GM21367 (cell line): ENCODE data around the gene ZNF621.

Source experiments
- ATAC-seq: cut with Tn5 transposase; IDR thresholded peaks from one replicate; pipeline ENCODE4 v1.9.1; 2021; ENCODE audit not compliant: unreplicated experiment

Gene ZNF621

GRCh38 chr3:40524568-40525285 is at the start of gene ZNF621:
Gene ZNF621 (plus strand): TSS chr3:40524960. CDS start chr3:40525841, 881 bp downstream.
- peak; percentile 98 for ATAC-seq

- ATAC-seq = peak; percentile 82
Measured at GRCh38 chr3:40476478-40477470, 48.0 kb upstream of the ZNF621 start, which contains the start of gene ZNF619. Gene ZNF619 (plus strand): TSS chr3:40477122. CDS start chr3:40477980, 858 bp downstream.

GRCh38 chr3:40477666-40478065 is 47.1 kb upstream of the ZNF621 start:
- ATAC-seq = no peak

DNA sequence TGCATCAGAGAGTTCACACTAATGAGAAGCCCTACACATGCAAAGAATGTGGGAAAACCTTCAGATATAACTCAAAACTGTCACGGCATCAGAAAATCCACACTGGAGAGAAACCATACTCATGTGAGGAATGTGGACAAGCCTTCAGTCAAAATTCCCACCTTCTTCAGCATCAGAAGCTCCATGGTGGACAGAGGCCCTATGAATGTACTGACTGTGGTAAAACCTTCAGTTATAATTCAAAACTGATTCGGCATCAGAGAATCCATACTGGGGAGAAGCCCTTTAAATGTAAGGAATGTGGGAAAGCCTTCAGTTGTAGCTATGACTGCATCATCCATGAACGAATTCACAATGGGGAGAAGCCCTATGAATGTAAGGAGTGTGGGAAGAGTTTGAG is 37.6 kb upstream of the ZNF621 start:
- no peak for ATAC-seq

GRCh38 chr3:40490916-40491315 is 33.8 kb upstream of the ZNF621 start:
- ATAC-seq = no peak

GRCh38 chr3:40494698-40495097 is 30.1 kb upstream of the ZNF621 start:
- no peak for ATAC-seq

GRCh38 chr3:40497288-40497687 is 27.5 kb upstream of the ZNF621 start:
- no peak for ATAC-seq

- ATAC-seq = no peak
Measured at GRCh38 chr3:40499952-40500351, 24.8 kb upstream of the ZNF621 start.

GRCh38 chr3:40502034-40502433 is 22.7 kb upstream of the ZNF621 start:
- ATAC-seq = no peak

DNA sequence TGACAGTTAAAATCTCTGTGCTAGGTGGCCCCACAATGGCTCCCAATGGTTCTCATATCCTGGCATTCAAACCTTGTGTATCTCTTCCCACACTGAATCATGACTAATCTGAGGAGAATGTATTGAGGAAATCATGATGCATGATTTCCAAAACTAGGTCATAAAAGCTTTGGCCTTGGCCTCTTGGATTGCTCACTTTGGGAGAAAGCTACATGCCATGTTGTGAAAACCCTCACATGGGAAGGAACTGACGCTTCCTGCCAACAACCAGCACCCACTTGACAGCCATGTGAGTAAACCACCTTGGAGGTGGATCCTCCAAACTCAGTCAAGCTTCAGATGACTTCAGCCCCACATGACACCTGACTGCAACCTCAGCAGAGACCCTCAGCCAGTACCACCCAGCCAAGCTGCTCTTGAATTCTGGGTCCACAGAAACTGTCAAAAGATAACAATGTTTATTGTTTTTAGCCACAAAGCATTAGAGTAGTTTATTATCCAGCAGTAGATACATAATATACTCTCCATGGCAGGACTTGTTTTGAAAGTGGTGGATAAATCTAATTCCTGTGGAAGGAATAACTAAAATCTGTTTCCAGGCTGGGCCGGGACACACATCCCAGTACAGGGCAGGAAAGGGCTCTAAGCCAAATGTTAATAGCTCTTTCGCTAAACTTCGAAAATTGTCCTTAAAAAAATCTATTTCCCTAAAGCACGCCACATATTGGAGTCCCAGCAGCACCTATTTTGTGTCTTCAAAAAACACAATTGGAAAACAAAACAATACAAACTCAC is 19.9 kb upstream of the ZNF621 start:
- no peak for ATAC-seq

GRCh38 chr3:40505599-40506462 is 18.9 kb upstream of the ZNF621 start, which contains the start of gene ZNF620:
Gene ZNF620 (plus strand): TSS chr3:40506039. CDS start chr3:40506353, 314 bp downstream.
- ATAC-seq = peak; percentile 58

GRCh38 chr3:40511031-40511718 is 13.6 kb upstream of the ZNF621 start:
- ATAC-seq = no peak

- no peak for ATAC-seq
Measured at GRCh38 chr3:40516201-40516600, 8.6 kb upstream of the ZNF621 start.

GRCh38 chr3:40518067-40518466 is 6.7 kb upstream of the ZNF621 start:
- ATAC-seq = no peak

GRCh38 chr3:40518848-40519247 is 5.9 kb upstream of the ZNF621 start:
- ATAC-seq = no peak

GRCh38 chr3:40521254-40521653 is 3.5 kb upstream of the ZNF621 start:
- ATAC-seq = no peak

DNA sequence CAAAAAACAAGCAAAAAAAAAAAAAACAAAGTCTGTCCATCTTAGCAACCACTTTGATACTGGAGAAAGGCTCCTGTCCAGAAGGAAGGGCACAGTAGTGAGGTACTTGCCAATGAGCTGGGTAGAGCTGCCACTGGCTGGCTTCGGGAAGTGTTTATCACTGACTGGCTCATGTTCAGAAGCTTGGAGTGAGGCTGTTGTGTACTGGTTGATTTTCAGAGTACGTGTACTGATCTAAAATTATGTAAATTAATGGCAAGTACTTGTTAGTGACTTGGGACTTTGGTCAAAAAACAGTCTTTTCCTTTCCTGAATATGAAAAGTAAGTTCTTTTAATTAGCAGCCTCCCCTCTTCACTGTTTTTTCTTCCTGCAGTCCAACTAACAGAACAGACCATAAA is 979 bp upstream of the ZNF621 start:
- no peak for ATAC-seq

GRCh38 chr3:40524222-40524567 is 565 bp upstream of the ZNF621 start:
- no peak for ATAC-seq

GRCh38 chr3:40528426-40528825 is 3.7 kb downstream of the ZNF621 start:
- ATAC-seq = no peak
